AG04450 (cell line): Measurements from ENCODE around the gene POP5. TPM values are rescaled to one million over a fixed set of nuclear protein-coding genes. Genes with fewer than 3 reads are reported as not detected.

Experiments used
- CTCF ChIA-PET: fragments of 300-600, 350-600 bp; formaldehyde crosslinking; extraction: SDS; loops from one replicate; lab custom pipeline; 2022; ENCODE audit warnings: antibody characterized with exemption, inconsistent platforms; lab: Charles Lee
- POLR2A ChIA-PET: fragments of 350-600 bp; formaldehyde crosslinking; extraction: SDS; loops from one replicate; lab custom pipeline; 2021; ENCODE audit warnings: antibody characterized with exemption, inconsistent platforms; lab: Yijun Ruan, JAX
- DNase-seq: peaks from one replicate; pipeline ENCODE4 v3.0.0-alpha.2; 2011; ENCODE audit warnings: low read depth, low spot score
- H3K27ac ChIP-seq: one replicate; pipeline ENCODE4 v1.5.1; 2012; ENCODE audit warnings: low read depth, low read length, control low read depth
- H3K27me3 ChIP-seq: one replicate; pipeline ENCODE4 v1.6.0; 2012; ENCODE audit warnings: low read length; ENCODE audit not compliant: control insufficient read depth, insufficient read depth
- H3K4me3 ChIP-seq: 2 replicates; pipeline ENCODE4 v1.5.1; 2011; ENCODE audit warnings: mild to moderate bottlenecking, low read depth, low read length, control low read depth
- H3K9me3 ChIP-seq: 2 replicates; pipeline ENCODE4 v1.5.1; 2012; ENCODE audit warnings: low read length; ENCODE audit not compliant: control insufficient read depth, insufficient read depth
- polyA plus RNA-seq: library from polyadenylated mRNA; depleted of rRNA; stranded (reverse); fragments of >200 nt; gene quantifications from 2 replicates; pipeline ENCODE4 v1.2.3, GENCODE V29; 2011
- TF ChIP-seq, protein P1 (sequence below): IDR thresholded peaks from 2 replicates; pipeline ENCODE4 v1.5.1; 2011; ENCODE audit warnings: low read depth, low read length, control low read depth, inconsistent platforms

POP5 gene
- polyA plus RNA-seq, 1 experiment, result 54.0 TPM

DNA sequence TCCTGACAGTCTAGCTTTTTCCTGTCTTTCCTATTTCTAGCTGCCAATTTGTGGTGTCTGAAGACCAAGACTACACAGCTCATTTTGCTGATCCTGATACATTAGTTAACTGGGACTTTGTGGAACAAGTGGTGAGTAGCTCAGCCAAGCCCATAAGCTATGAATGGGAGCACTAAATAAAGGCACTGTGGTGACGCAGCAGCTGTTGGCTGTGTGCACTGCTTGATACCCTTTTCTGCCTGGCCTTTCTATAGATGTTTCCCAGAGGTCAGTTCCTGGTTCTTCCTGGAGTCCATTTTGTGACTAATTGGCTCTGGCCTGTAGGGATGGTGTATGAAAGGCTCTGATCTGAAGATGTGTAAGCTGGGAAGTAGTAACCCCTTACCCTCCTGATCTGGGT, 26.5 kb downstream of the POP5 start:
- POLR2A ChIA-PET, result no interaction called here
- Histone ChIP-seq H3K27me3 (no peaks in the 10 kb centered on the region), H3K9me3 (no peaks in the 10 kb centered on the region), H3K4me3 (no peak overlapping the region), H3K27ac (no peak overlapping the region)
- TF ChIP-seq, protein P1, sequence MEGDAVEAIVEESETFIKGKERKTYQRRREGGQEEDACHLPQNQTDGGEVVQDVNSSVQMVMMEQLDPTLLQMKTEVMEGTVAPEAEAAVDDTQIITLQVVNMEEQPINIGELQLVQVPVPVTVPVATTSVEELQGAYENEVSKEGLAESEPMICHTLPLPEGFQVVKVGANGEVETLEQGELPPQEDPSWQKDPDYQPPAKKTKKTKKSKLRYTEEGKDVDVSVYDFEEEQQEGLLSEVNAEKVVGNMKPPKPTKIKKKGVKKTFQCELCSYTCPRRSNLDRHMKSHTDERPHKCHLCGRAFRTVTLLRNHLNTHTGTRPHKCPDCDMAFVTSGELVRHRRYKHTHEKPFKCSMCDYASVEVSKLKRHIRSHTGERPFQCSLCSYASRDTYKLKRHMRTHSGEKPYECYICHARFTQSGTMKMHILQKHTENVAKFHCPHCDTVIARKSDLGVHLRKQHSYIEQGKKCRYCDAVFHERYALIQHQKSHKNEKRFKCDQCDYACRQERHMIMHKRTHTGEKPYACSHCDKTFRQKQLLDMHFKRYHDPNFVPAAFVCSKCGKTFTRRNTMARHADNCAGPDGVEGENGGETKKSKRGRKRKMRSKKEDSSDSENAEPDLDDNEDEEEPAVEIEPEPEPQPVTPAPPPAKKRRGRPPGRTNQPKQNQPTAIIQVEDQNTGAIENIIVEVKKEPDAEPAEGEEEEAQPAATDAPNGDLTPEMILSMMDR, result no peak
- CTCF ChIA-PET, result no interaction called here
- no peak for DNase-seq

DNA sequence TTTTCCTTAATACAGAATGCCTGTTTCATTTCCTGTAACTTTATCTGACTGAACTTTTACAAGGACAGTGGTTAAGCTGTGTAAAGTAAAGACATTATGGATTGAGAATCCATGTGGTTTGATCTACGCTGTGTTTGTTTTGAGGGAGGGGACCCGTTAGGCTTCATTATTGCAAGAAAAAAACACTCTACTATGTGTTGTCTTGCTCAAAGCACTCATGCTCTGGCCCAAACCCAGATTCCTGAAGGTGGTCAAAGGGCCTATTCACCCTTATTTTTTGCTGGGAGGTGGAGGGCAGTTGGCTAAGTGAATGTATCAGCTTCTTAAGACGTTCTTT, 35.2 kb downstream of the POP5 start:
- CTCF ChIA-PET, result no interaction called here
- H3K9me3 ChIP-seq, result no peaks in the 10 kb centered on the region
- H3K27ac ChIP-seq, result no peak overlapping the region
- TF ChIP-seq, protein P1, result no peak
- no peaks in the 10 kb centered on the region for H3K27me3 ChIP-seq
- H3K4me3 ChIP-seq, result no peak overlapping the region
- POLR2A ChIA-PET, result no interaction called here
- no peak for DNase-seq

DNA sequence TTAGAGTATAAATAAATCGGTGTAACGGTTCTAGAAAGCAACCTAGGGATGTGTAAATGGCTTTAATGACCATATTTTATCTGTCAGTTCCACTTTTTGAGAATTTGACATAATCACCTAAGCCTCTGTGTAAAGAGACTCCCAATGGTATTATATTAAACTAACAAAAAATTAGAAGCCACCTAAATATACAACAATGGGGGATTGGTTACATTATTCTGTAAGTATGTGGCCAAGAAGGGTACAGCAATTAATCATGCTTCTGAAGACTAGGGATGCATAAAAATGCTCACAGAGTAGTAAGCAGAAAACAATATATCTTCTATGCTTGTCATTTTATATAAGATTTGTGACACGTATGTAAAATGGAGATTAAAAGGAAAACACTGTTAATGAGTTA, 36.5 kb downstream of the POP5 start:
- Histone ChIP-seq H3K9me3 (no peaks in the 10 kb centered on the region), H3K27me3 (no peaks in the 10 kb centered on the region), H3K4me3 (no peak overlapping the region), H3K27ac (no peak overlapping the region)
- POLR2A ChIA-PET, result no interaction called here
- TF ChIP-seq, protein P1, result no peak
- DNase-seq, result no peak
- CTCF ChIA-PET, result no interaction called here

DNA sequence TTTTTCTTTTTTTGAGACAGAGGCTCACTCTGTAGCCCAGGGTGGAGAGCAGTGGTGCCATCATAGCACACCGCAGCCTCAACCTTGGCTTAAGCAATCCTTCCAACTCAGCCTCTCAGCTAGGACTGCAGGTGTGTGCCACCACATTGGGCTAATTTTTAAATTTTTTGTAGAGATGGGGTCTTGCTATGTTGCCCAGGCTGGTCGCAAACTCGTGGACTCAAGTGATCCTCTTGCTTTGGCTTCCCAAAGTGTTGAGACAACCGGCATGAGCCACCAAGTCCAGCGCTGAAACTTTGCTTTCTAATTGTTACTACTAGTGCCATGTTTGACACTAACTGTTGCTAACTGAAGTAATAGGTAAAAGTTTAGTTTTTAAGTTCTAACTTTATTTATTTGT, 39.0 kb downstream of the POP5 start:
- ChIA-PET POLR2A (no interaction called here), CTCF (no interaction called here)
- TF ChIP-seq, protein P1, result no peak
- Histone ChIP-seq H3K27ac (no peak overlapping the region), H3K9me3 (no peaks in the 10 kb centered on the region), H3K27me3 (no peaks in the 10 kb centered on the region), H3K4me3 (no peak overlapping the region)
- no peak for DNase-seq

DNA sequence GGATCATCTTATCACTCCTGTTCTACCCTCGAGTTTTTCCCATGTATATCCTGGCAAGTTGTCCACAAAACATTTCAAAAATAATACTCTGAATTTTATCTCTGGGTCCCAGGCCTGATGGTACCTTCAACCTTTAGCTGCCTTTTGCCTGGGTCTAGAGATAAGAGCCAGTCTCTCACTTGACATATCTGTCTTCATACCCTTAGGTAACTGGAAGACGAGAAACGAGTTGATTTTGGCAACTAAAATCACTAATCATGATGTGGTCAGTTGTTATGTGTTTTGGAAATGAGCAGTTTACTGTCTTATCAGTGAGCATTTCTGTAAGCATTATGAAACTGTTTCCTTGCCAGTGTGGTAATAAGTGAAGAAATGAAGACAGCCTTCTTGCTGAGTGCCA, 40.8 kb downstream of the POP5 start:
- Histone ChIP-seq H3K27ac (no peak overlapping the region), H3K4me3 (no peak overlapping the region), H3K9me3 (no peaks in the 10 kb centered on the region), H3K27me3 (no peaks in the 10 kb centered on the region)
- TF ChIP-seq, protein P1, result no peak
- ChIA-PET CTCF (no interaction called here), POLR2A (no interaction called here)
- DNase-seq, result no peak
